Measurements from ENCODE around the gene GPRIN1. TPM values are rescaled to one million over a fixed set of nuclear protein-coding genes. Genes with fewer than 3 reads are reported as not detected.

The GPRIN1 gene
- total RNA-seq, 1 experiment from 2014 or later: 16.7 TPM

GRCh38 chr5:176547802-176548201 is 62.2 kb downstream of the GPRIN1 start:
- Histone ChIP-seq H3K9me3 (ENCODE audit: low read depth, low read length, poor library complexity, severe bottlenecking) (no peaks in the 10 kb centered on the region), H3K4me3 (ENCODE audit: low read depth, low read length, poor library complexity, severe bottlenecking) (no peak overlapping the region), H3K36me3 (ENCODE audit: insufficient read depth, low read length, poor library complexity, severe bottlenecking) (no peaks in the 10 kb centered on the region), H3K27ac (ENCODE audit: low read depth, low read length, poor library complexity, severe bottlenecking) (no peak overlapping the region), H3K27me3 (replicated peaks; ENCODE audit: insufficient read depth, low read depth, low read length, poor library complexity) (no peaks in the 10 kb centered on the region), H3K4me1 (ENCODE audit: insufficient read depth, low read length, poor library complexity, severe bottlenecking) (no peaks in the 10 kb centered on the region)
- TF ChIP-seq EZH2 (IDR thresholded peaks at IDR 0.05; ENCODE audit: borderline replicate concordance, low read depth, low read length, poor library complexity, severe bottlenecking): no peak
- TF ChIP-seq CTCF (conservative IDR thresholded peaks at IDR 0.05; ENCODE audit: low read depth, low read length): no peak
- no TSS peak for BruUV-seq (replicated peaks)
- intact Hi-C loops (cut with micrococcal nuclease; ENCODE audit: unreplicated experiment): no loop called here
- CTCF ChIA-PET: interaction anchor here (0.5 kb wide), 1 partner anchor 24 kb away, joined by 3 read pairs; no protein-coding TSS in a partner anchor
- no peak for DNase-seq (ENCODE audit: low spot score)
- POLR2A ChIA-PET (ENCODE audit: low non-redundant PET): no interaction called here

Small RNA genes lying within 50 kb of the gene (microRNA-seq; reads per million reads assigned to microRNA genes)
- gene MIR4281: not detected

Other genes starting within 250 kb of the GPRIN1 start
- 99.3 and 102 TPM in 2 replicates for gene KIAA1191, start 248.4 kb downstream of the GPRIN1 start, total RNA-seq (2021)
- 13.6 and 15.8 TPM in 2 replicates for gene ARL10, start 244.7 kb downstream of the GPRIN1 start, total RNA-seq (2021)
- 57.7 and 66.0 TPM in 2 replicates for gene NOP16, start 221.6 kb downstream of the GPRIN1 start, total RNA-seq (2021)
- 80.3 and 81.7 TPM in 2 replicates for gene HIGD2A, start 221.4 kb downstream of the GPRIN1 start, total RNA-seq (2021)
- gene CLTB, start 193.6 kb downstream of the GPRIN1 start, total RNA-seq (2021): 48.9 and 61.8 TPM in 2 replicates
- gene FAF2, start 161.8 kb downstream of the GPRIN1 start, total RNA-seq (2021): 50.7 and 53.2 TPM in 2 replicates
- 80.3 and 92.8 TPM in 2 replicates for gene RNF44, start 72.8 kb downstream of the GPRIN1 start, total RNA-seq (2021)
- 0.35 TPM in 1 of 2 replicates, not detected in the other for gene CDHR2, start 60.8 kb downstream of the GPRIN1 start, total RNA-seq (2021)
- gene SNCB, start 20.4 kb upstream of the GPRIN1 start, total RNA-seq (2021): not detected in 2 replicates
- not detected in 2 replicates for gene EIF4E1B, start 20.5 kb upstream of the GPRIN1 start, total RNA-seq (2021)
- gene TSPAN17, start 37.3 kb upstream of the GPRIN1 start, total RNA-seq (2021): 23.3 and 27.8 TPM in 2 replicates
- gene UNC5A, start 200.4 kb upstream of the GPRIN1 start, total RNA-seq (2021): 7.5 and 7.8 TPM in 2 replicates

Measured in A673 (cell line).